A673 (cell line): ENCODE results near the gene CNTROB. TPM values are rescaled to one million over a fixed set of nuclear protein-coding genes. Genes with fewer than 3 reads are reported as not detected.

ENCODE experiments used
- BruUV-seq: library from RNA; stranded (reverse); fragments of 400-500 nt; replicated peaks from 2 replicates; lab custom pipeline; 2021; lab: Mats Ljungman, UMichigan
- CTCF ChIA-PET: fragments of 300-600 bp; sonication (Branson Sonifier 250); formaldehyde crosslinking; loops from one replicate; lab custom pipeline; 2022; ENCODE audit warnings: antibody characterized with exemption; lab: Charles Lee
- POLR2A ChIA-PET: fragments of 300-600 bp; sonication (Branson Sonifier 250); formaldehyde crosslinking; loops from one replicate; lab custom pipeline; 2022; ENCODE audit warnings: antibody characterized with exemption; ENCODE audit not compliant: low non-redundant PET; lab: Charles Lee
- DNase-seq: peaks from one replicate; pipeline ENCODE4 v3.0.0-alpha.2; 2015; ENCODE audit warnings: low spot score
- H3K27ac ChIP-seq: fragments of 200-600 bp; sonication (generic); 2 replicates; pipeline ENCODE4 v1.5.1; 2016; ENCODE audit warnings: mixed run types, low read depth, mild to moderate bottlenecking, mixed read lengths, antibody characterized with exemption, low read length; ENCODE audit not compliant: poor library complexity, severe bottlenecking
- H3K27me3 ChIP-seq: fragments of 200-600 bp; sonication (generic); replicated peaks from 2 replicates; pipeline ENCODE4 v1.6.1; 2017; ENCODE audit warnings: mixed run types, low read depth, mild to moderate bottlenecking, mixed read lengths, antibody characterized with exemption, low read length; ENCODE audit not compliant: insufficient read depth, poor library complexity
- H3K36me3 ChIP-seq: fragments of 200-600 bp; sonication (generic); 2 replicates; pipeline ENCODE4 v1.6.1; 2016; ENCODE audit warnings: mixed run types, mild to moderate bottlenecking, mixed read lengths, antibody characterized with exemption, low read length; ENCODE audit not compliant: insufficient read depth, poor library complexity, severe bottlenecking
- H3K4me1 ChIP-seq: fragments of 200-600 bp; sonication (generic); 2 replicates; pipeline ENCODE4 v1.6.1; 2017; ENCODE audit warnings: mixed run types, mild to moderate bottlenecking, mixed read lengths, antibody characterized with exemption, low read length; ENCODE audit not compliant: insufficient read depth, poor library complexity, severe bottlenecking
- H3K4me3 ChIP-seq: fragments of 200-600 bp; sonication (generic); 2 replicates; pipeline ENCODE4 v1.5.1; 2016; ENCODE audit warnings: low read depth, mixed run types, mild to moderate bottlenecking, mixed read lengths, low read length; ENCODE audit not compliant: poor library complexity, severe bottlenecking
- H3K9me3 ChIP-seq: fragments of 200-600 bp; sonication (generic); 2 replicates; pipeline ENCODE4 v1.6.1; 2016; ENCODE audit warnings: mixed run types, low read depth, mild to moderate bottlenecking, mixed read lengths, antibody characterized with exemption, low read length; ENCODE audit not compliant: poor library complexity, severe bottlenecking
- EZH2 ChIP-seq: fragments of 200-600 bp; sonication (generic); IDR thresholded peaks from 2 replicates; pipeline ENCODE4 v1.6.1; 2017; ENCODE audit warnings: borderline replicate concordance, low read depth, mild to moderate bottlenecking, mixed read lengths, antibody characterized with exemption, low read length; ENCODE audit not compliant: poor library complexity, severe bottlenecking
- intact Hi-C: fragments of 100-400 bp; cut with micrococcal nuclease; formaldehyde crosslinking; loops from one replicate; pipeline ENCODE4 v1.10.0; 2022; ENCODE audit not compliant: unreplicated experiment
- total RNA-seq: library from RNA; stranded (reverse); gene quantifications from 2 replicates; pipeline ENCODE4 v1.2.3, GENCODE V29; 2021
- TF ChIP-seq, protein P1 (sequence below): fragments of 300-800, 200-600 bp; sonication (generic); conservative IDR thresholded peaks from 2 replicates; pipeline ENCODE4 v1.5.1; 2017; ENCODE audit warnings: low read depth, mild to moderate bottlenecking, antibody characterized with exemption, low read length, moderate library complexity, mixed read lengths

Gene CNTROB
- total RNA-seq, 1 experiment from 2014 or later, result 72.3 TPM

- ChIA-PET POLR2A (no interaction called here), CTCF (interaction anchor here (0.7 kb wide), 1 partner anchor 235 kb away, joined by 7 read pairs; no protein-coding TSS in a partner anchor)
- Histone ChIP-seq H3K4me1 (no peaks in the 10 kb centered on the region), H3K36me3 (no peaks in the 10 kb centered on the region), H3K27me3 (no peaks in the 10 kb centered on the region), H3K27ac (no peak overlapping the region), H3K9me3 (peaks cover 5% of the 10 kb centered on the region), H3K4me3 (no peak overlapping the region)
- no peak for DNase-seq
- intact Hi-C loops, result no loop called here
- no TSS peak for BruUV-seq
- TF ChIP-seq, protein P1, sequence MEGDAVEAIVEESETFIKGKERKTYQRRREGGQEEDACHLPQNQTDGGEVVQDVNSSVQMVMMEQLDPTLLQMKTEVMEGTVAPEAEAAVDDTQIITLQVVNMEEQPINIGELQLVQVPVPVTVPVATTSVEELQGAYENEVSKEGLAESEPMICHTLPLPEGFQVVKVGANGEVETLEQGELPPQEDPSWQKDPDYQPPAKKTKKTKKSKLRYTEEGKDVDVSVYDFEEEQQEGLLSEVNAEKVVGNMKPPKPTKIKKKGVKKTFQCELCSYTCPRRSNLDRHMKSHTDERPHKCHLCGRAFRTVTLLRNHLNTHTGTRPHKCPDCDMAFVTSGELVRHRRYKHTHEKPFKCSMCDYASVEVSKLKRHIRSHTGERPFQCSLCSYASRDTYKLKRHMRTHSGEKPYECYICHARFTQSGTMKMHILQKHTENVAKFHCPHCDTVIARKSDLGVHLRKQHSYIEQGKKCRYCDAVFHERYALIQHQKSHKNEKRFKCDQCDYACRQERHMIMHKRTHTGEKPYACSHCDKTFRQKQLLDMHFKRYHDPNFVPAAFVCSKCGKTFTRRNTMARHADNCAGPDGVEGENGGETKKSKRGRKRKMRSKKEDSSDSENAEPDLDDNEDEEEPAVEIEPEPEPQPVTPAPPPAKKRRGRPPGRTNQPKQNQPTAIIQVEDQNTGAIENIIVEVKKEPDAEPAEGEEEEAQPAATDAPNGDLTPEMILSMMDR, result no peak
- TF ChIP-seq EZH2, result no peak
These were observed 45.8 kb downstream of the CNTROB start for GRCh38 chr17:7977805-7978204.

DNA sequence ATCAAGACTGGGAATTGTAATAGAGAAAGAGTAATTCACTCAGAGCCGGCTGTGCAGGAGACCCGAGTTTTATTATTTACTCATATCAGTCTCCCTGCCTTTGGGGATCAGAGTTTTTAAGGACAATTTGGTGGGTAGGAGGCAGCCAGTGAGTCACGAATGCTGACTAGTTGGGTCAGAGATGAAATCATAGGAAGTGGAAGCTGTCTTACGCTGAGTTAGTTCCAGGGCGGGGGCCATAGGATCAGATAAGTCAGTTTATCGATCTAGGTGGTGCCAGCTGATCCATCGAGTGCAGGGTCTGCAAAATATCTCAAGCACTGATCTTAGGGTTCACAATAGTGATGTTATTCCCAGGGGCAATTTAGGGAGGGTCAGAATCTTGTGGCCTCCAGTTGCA is 50.2 kb downstream of the CNTROB start:
- TF ChIP-seq, protein P1, result no peak
- TF ChIP-seq EZH2, result no peak
- no peaks in the 10 kb centered on the region for H3K36me3 ChIP-seq
- CTCF ChIA-PET, result no interaction called here
- H3K4me1 ChIP-seq, result no peaks in the 10 kb centered on the region
- intact Hi-C loops, result no loop called here
- BruUV-seq, result no TSS peak
- H3K27me3 ChIP-seq, result no peaks in the 10 kb centered on the region
- POLR2A ChIA-PET, result no interaction called here
- H3K4me3 ChIP-seq, result no peak overlapping the region
- no peak overlapping the region for H3K27ac ChIP-seq
- no peaks in the 10 kb centered on the region for H3K9me3 ChIP-seq
- DNase-seq, result no peak

GRCh38 chr17:7982666-7983065 is 50.7 kb downstream of the CNTROB start:
- TF ChIP-seq, protein P1, result peak; percentile 20; the same call in 1 of the 2 replicates
- no peak for TF ChIP-seq EZH2
- no peaks in the 10 kb centered on the region for H3K27me3 ChIP-seq
- intact Hi-C loops, result no loop called here
- no peak for DNase-seq
- BruUV-seq, result no TSS peak
- no peaks in the 10 kb centered on the region for H3K4me1 ChIP-seq
- ChIA-PET POLR2A (no interaction called here), CTCF (no interaction called here)
- H3K36me3 ChIP-seq, result no peaks in the 10 kb centered on the region
- no peak overlapping the region for H3K27ac ChIP-seq
- no peaks in the 10 kb centered on the region for H3K9me3 ChIP-seq
- H3K4me3 ChIP-seq, result no peak overlapping the region
